Endothelial cell (in vitro differentiated cells): ENCODE data around the gene NFS1. TPM values are rescaled to one million over a fixed set of nuclear protein-coding genes. Genes with fewer than 3 reads are reported as not detected.

ENCODE experiments used
- DNase-seq: peaks from one replicate; pipeline ENCODE4 v3.0.0; 2021; ENCODE audit warnings: low spot score
- H3K27ac Mint-ChIP-seq: one replicate; pipeline ENCODE4 v1.8.0; 2021; ENCODE audit warnings: mixed read lengths, inconsistent platforms; ENCODE audit not compliant: unreplicated experiment
- H3K27me3 Mint-ChIP-seq: one replicate; pipeline ENCODE4 v1.8.0; 2021; ENCODE audit warnings: mild to moderate bottlenecking, moderate library complexity, mixed read lengths, inconsistent platforms; ENCODE audit not compliant: unreplicated experiment
- H3K36me3 Mint-ChIP-seq: one replicate; pipeline ENCODE4 v1.8.0; 2021; ENCODE audit warnings: mild to moderate bottlenecking, low read depth, mixed read lengths, inconsistent platforms; ENCODE audit not compliant: unreplicated experiment
- H3K4me1 Mint-ChIP-seq: one replicate; pipeline ENCODE4 v1.8.0; 2021; ENCODE audit warnings: mild to moderate bottlenecking, mixed read lengths, inconsistent platforms; ENCODE audit not compliant: unreplicated experiment
- H3K4me3 Mint-ChIP-seq: one replicate; pipeline ENCODE4 v1.8.0; 2021; ENCODE audit warnings: mild to moderate bottlenecking, mixed read lengths, inconsistent platforms; ENCODE audit not compliant: unreplicated experiment
- H3K9me3 Mint-ChIP-seq: one replicate; pipeline ENCODE4 v1.8.0; 2021; ENCODE audit warnings: mixed read lengths, inconsistent platforms; ENCODE audit not compliant: unreplicated experiment
- CTCF ChIP-seq: fragments of 200-600 bp; sonication (generic); IDR thresholded peaks from one replicate; pipeline ENCODE4 v1.5.0; 2021; ENCODE audit warnings: antibody characterized with exemption; ENCODE audit not compliant: unreplicated experiment
- total RNA-seq: library from RNA; stranded (reverse); fragmentation: NEBNext Ultra II Directional; extraction: Animal tissue kit (Norgen Biotek cat#: 25700); gene quantifications from one replicate; pipeline ENCODE4 v1.2.1, GENCODE V29; 2021; ENCODE audit not compliant: unreplicated experiment

Gene NFS1
- total RNA-seq, 1 donor from 2014 or later: 18.3 TPM

GRCh38 chr20:35731862-35732643 is 32.9 kb upstream of the NFS1 start:
- no peak for TF ChIP-seq CTCF
- peaks cover 10% of the 10 kb centered on the region for H3K4me1 Mint-ChIP-seq
- peak overlapping the region; percentile 61 for H3K4me3 Mint-ChIP-seq
- H3K36me3 Mint-ChIP-seq: peaks cover 33% of the 10 kb centered on the region
- H3K27ac Mint-ChIP-seq: no peak overlapping the region
- no peaks in the 10 kb centered on the region for H3K27me3 Mint-ChIP-seq
- DNase-seq: no peak
- no peaks in the 10 kb centered on the region for H3K9me3 Mint-ChIP-seq

- TF ChIP-seq CTCF: no peak
- Mint-ChIP-seq H3K9me3 (no peaks in the 10 kb centered on the region), H3K27ac (no peak overlapping the region), H3K4me1 (peaks cover 10% of the 10 kb centered on the region), H3K4me3 (no peak overlapping the region), H3K27me3 (no peaks in the 10 kb centered on the region), H3K36me3 (peaks cover 38% of the 10 kb centered on the region)
- no peak for DNase-seq
Observed at GRCh38 chr20:35731469-35731788, 32.3 kb upstream of the NFS1 start.

- Mint-ChIP-seq H3K27ac (no peak overlapping the region), H3K9me3 (no peaks in the 10 kb centered on the region), H3K36me3 (peaks cover 38% of the 10 kb centered on the region), H3K4me3 (no peak overlapping the region), H3K4me1 (peaks cover 10% of the 10 kb centered on the region), H3K27me3 (no peaks in the 10 kb centered on the region)
- no peak for DNase-seq
- no peak for TF ChIP-seq CTCF
Observed at GRCh38 chr20:35730583-35731468, 31.7 kb upstream of the NFS1 start.

- Mint-ChIP-seq H3K4me3 (no peak overlapping the region), H3K27me3 (no peaks in the 10 kb centered on the region), H3K27ac (no peak overlapping the region), H3K4me1 (peaks cover 8% of the 10 kb centered on the region), H3K9me3 (no peaks in the 10 kb centered on the region), H3K36me3 (peaks cover 38% of the 10 kb centered on the region)
- no peak for DNase-seq
- TF ChIP-seq CTCF: no peak
Observed at GRCh38 chr20:35729836-35730582, 30.9 kb upstream of the NFS1 start.
